C4-2B (cell line): ENCODE results near the gene PPIL6.

Source experiments
- ZFX ChIP-seq: fragments of 450-650 bp; IDR thresholded peaks from 2 replicates; pipeline ENCODE4 v1.6.1; 2017
- TF ChIP-seq, protein P1 (sequence below): fragments of 450-650 bp; conservative IDR thresholded peaks from 2 replicates; pipeline ENCODE4 v1.5.1; 2017; ENCODE audit warnings: mild to moderate bottlenecking

GRCh38 chr6:109377717-109378116, 62.7 kb downstream of the PPIL6 start:
- TF ChIP-seq, protein P1, sequence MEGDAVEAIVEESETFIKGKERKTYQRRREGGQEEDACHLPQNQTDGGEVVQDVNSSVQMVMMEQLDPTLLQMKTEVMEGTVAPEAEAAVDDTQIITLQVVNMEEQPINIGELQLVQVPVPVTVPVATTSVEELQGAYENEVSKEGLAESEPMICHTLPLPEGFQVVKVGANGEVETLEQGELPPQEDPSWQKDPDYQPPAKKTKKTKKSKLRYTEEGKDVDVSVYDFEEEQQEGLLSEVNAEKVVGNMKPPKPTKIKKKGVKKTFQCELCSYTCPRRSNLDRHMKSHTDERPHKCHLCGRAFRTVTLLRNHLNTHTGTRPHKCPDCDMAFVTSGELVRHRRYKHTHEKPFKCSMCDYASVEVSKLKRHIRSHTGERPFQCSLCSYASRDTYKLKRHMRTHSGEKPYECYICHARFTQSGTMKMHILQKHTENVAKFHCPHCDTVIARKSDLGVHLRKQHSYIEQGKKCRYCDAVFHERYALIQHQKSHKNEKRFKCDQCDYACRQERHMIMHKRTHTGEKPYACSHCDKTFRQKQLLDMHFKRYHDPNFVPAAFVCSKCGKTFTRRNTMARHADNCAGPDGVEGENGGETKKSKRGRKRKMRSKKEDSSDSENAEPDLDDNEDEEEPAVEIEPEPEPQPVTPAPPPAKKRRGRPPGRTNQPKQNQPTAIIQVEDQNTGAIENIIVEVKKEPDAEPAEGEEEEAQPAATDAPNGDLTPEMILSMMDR = no peak
- no peak for TF ChIP-seq ZFX
